Thoracic aorta (tissue), 2 donors: ENCODE measurements around the gene RNF43. TPM values are rescaled to one million over a fixed set of nuclear protein-coding genes. Genes with fewer than 3 reads are reported as not detected.

Source experiments
- ATAC-seq: fragments of 150-250 bp; one replicate; pipeline ENCODE4 v1.8.0; 2017; ENCODE audit warnings: low read depth; ENCODE audit not compliant: insufficient number of reproducible peaks, low FRiP score
- DNase-seq: peaks from one replicate; pipeline ENCODE4 v3.0.0-alpha.2; 2020; ENCODE audit warnings: low spot score
- H3K27ac ChIP-seq, 2 donors: fragments of 200-600 bp; sonication (generic); 1 replicate in 1 of 2; 2 replicates in 1 of 2; pipeline ENCODE4 v1.5.1; 2016; ENCODE audit warnings: mild to moderate bottlenecking in 2 of 2, moderate library complexity in 2 of 2
- H3K27me3 ChIP-seq: fragments of 200-600 bp; sonication (generic); replicated peaks from 2 replicates; pipeline ENCODE4 v1.6.0; 2016; ENCODE audit warnings: mild to moderate bottlenecking; ENCODE audit not compliant: insufficient read depth
- H3K36me3 ChIP-seq: fragments of 200-600 bp; sonication (generic); one replicate; pipeline ENCODE4 v1.5.1; 2016
- H3K4me1 ChIP-seq, 2 donors: fragments of 200-600 bp; sonication (generic); 1 replicate in 1 of 2; 2 replicates in 1 of 2; pipeline versions ENCODE4 v1.5.1 to v1.6.0; 2016; ENCODE audit warnings: low read depth in 2 of 2, mild to moderate bottlenecking in 1 of 2; ENCODE audit not compliant: control insufficient read depth in 1 of 2
- H3K4me3 ChIP-seq: fragments of 200-600 bp; sonication (generic); 2 replicates; pipeline ENCODE4 v1.5.1; 2016; ENCODE audit warnings: mild to moderate bottlenecking
- H3K9me3 ChIP-seq: fragments of 200-600 bp; sonication (generic); 2 replicates; pipeline ENCODE4 v1.5.1; 2016
- CTCF ChIP-seq: fragments of 200-600 bp; sonication (generic); IDR thresholded peaks from one replicate; pipeline ENCODE4 v1.5.1; 2019; ENCODE audit warnings: antibody characterized with exemption
- total RNA-seq, 2 donors: library from RNA; depleted of rRNA; stranded (reverse); fragments of >200 nt; gene quantifications; one replicate each; pipeline versions ENCODE4 v1.1.0 to v1.2.3, GENCODE V29; 2016

RNF43 gene
- total RNA-seq, 2 donors from 2014 or later, result under 0.01 to 0.49 TPM

GRCh38 chr17:58409432-58409831 is 7.9 kb downstream of the RNF43 start:
- no peaks in the 10 kb centered on the region for H3K4me1 ChIP-seq
- H3K27me3 ChIP-seq, result no peaks in the 10 kb centered on the region
- no peak for TF ChIP-seq CTCF
- DNase-seq, result no peak
- no peaks in the 10 kb centered on the region for H3K9me3 ChIP-seq
- no peaks in the 10 kb centered on the region for H3K36me3 ChIP-seq
- no peak overlapping the region for H3K4me3 ChIP-seq
- H3K27ac ChIP-seq, result no peak overlapping the region
- ATAC-seq, result no peak

GRCh38 chr17:58403311-58403710 is 14.0 kb downstream of the RNF43 start:
- no peaks in the 10 kb centered on the region for H3K36me3 ChIP-seq
- no peaks in the 10 kb centered on the region for H3K4me1 ChIP-seq
- ATAC-seq, result no peak
- no peak for DNase-seq
- TF ChIP-seq CTCF, result no peak
- no peak overlapping the region for H3K4me3 ChIP-seq
- no peaks in the 10 kb centered on the region for H3K9me3 ChIP-seq
- no peaks in the 10 kb centered on the region for H3K27me3 ChIP-seq
- H3K27ac ChIP-seq, result no peak overlapping the region

DNA sequence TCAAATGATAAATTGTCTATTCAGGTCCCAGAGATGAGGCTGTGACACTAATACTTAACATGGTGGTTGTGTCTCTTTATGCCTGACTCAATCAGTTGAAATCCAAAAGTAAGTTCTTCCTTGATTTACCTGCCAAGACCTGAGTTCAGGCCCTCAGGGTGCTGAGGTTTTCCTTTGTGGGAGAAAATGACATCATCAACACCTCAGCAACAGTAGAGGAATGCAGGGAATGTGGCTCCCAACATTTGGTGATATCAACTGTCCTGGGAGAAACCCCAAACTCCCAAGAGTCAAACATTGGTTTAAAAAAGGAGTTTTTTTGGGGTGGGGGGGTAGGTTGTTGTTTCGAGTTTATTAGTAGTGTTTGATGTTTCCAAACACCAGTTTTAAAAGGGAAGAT is 14.7 kb downstream of the RNF43 start:
- Histone ChIP-seq H3K27ac (no peak overlapping the region), H3K4me3 (no peak overlapping the region)
- TF ChIP-seq CTCF, result no peak

GRCh38 chr17:58402047-58402446 is 15.3 kb downstream of the RNF43 start:
- no peak for DNase-seq
- TF ChIP-seq CTCF, result no peak
- no peak overlapping the region for H3K4me3 ChIP-seq
- H3K4me1 ChIP-seq, result no peaks in the 10 kb centered on the region
- no peaks in the 10 kb centered on the region for H3K9me3 ChIP-seq
- H3K27ac ChIP-seq, result no peak overlapping the region
- ATAC-seq, result no peak
- H3K36me3 ChIP-seq, result no peaks in the 10 kb centered on the region
- H3K27me3 ChIP-seq, result no peaks in the 10 kb centered on the region

More for the DNA sequence above, 14.7 kb downstream of the RNF43 start:
- no peaks in the 10 kb centered on the region for H3K9me3 ChIP-seq
- no peaks in the 10 kb centered on the region for H3K4me1 ChIP-seq
- H3K27me3 ChIP-seq, result no peaks in the 10 kb centered on the region
- DNase-seq (no peak), ATAC-seq (no peak)
- H3K36me3 ChIP-seq, result no peaks in the 10 kb centered on the region

- no peak overlapping the region for H3K4me3 ChIP-seq
- ATAC-seq (no peak), DNase-seq (no peak)
- no peak overlapping the region for H3K27ac ChIP-seq
- H3K9me3 ChIP-seq, result no peaks in the 10 kb centered on the region
- H3K4me1 ChIP-seq, result no peaks in the 10 kb centered on the region
- no peak for TF ChIP-seq CTCF
- H3K36me3 ChIP-seq, result no peaks in the 10 kb centered on the region
- H3K27me3 ChIP-seq, result no peaks in the 10 kb centered on the region
Measured at GRCh38 chr17:58401287-58401686, 16.0 kb downstream of the RNF43 start.
